H1 (cell line): Measurements from ENCODE around the gene SH3RF3. TPM values are rescaled to one million over a fixed set of nuclear protein-coding genes. Genes with fewer than 3 reads are reported as not detected.

Source experiments
- CTCF ChIA-PET: fragments of 300-600 bp; sonication (Branson Sonifier 250); formaldehyde crosslinking; loops from one replicate; lab custom pipeline; 2021; ENCODE audit not compliant: partially characterized antibody; lab: Charles Lee
- POLR2A ChIA-PET: fragments of 300-600 bp; sonication (Branson Sonifier 250); formaldehyde crosslinking; loops from one replicate; lab custom pipeline; 2021; ENCODE audit warnings: inconsistent platforms; ENCODE audit not compliant: partially characterized antibody; lab: Charles Lee
- DNase-seq, 2 experiments: peaks; one replicate each; pipeline versions ENCODE4 v3.0.0 to v3.0.0-alpha.2; 2010 to 2022; ENCODE audit warnings: low spot score in 2 of 2, low read depth in 1 of 2, mixed read lengths in 1 of 2
- FAIRE-seq: peaks from 2 replicates; lab custom pipeline; 2011; peaks lifted over from hg19 to GRCh38; lab: Jason Lieb, UNC
- H2AFZ ChIP-seq: 2 replicates; pipeline ENCODE4 v1.8.1; 2012; ENCODE audit warnings: low read length, inconsistent platforms
- H2AK5ac ChIP-seq: 2 replicates; pipeline ENCODE4 v1.6.1; 2013; ENCODE audit warnings: low read depth, low read length
- H2BK120ac ChIP-seq: replicated peaks from 2 replicates; pipeline ENCODE3; 2013; ENCODE audit warnings: low read depth, low read length, inconsistent platforms
- H2BK12ac ChIP-seq: 2 replicates; pipeline ENCODE4 v1.6.1; 2013; ENCODE audit warnings: low read depth, low read length
- H2BK15ac ChIP-seq: 2 replicates; pipeline ENCODE4 v1.6.1; 2013; ENCODE audit warnings: low read length
- H2BK20ac ChIP-seq: 2 replicates; pipeline ENCODE4 v1.6.1; 2013; ENCODE audit warnings: low read length
- H2BK5ac ChIP-seq: 2 replicates; pipeline ENCODE4 v1.6.1; 2013; ENCODE audit warnings: low read depth, low read length
- H3K14ac ChIP-seq: 2 replicates; pipeline ENCODE4 v1.6.1; 2013; ENCODE audit warnings: inconsistent platforms; ENCODE audit not compliant: insufficient read length
- H3K18ac ChIP-seq: 2 replicates; pipeline ENCODE4 v1.6.1; 2013; ENCODE audit warnings: low read length; ENCODE audit errors: extremely low read depth
- H3K23ac ChIP-seq: 2 replicates; pipeline ENCODE4 v1.6.1; 2013; ENCODE audit warnings: inconsistent platforms; ENCODE audit not compliant: insufficient read length
- H3K23me2 ChIP-seq: 2 replicates; pipeline ENCODE4 v1.6.1; 2013; ENCODE audit warnings: low read depth, low read length
- H3K27ac ChIP-seq: 2 replicates; pipeline ENCODE4 v1.6.1; 2011; ENCODE audit warnings: low read depth, low read length, inconsistent platforms
- H3K27me3 ChIP-seq, 4 experiments: replicated peaks in 1 of 4; 1 replicate in 1 of 4; 2 replicates in 3 of 4; pipeline versions ENCODE4 v1.6.1 to v1.8.1; 2011 to 2013; ENCODE audit warnings: low read length in 3 of 4, mild to moderate bottlenecking in 3 of 4, inconsistent platforms in 2 of 4, mixed read lengths in 2 of 4, moderate library complexity in 1 of 4; ENCODE audit not compliant: control insufficient read depth in 3 of 4, insufficient read depth in 3 of 4; ENCODE audit errors: extremely low read depth in 1 of 4
- H3K36me3 ChIP-seq, 4 experiments: 2 replicates each; pipeline versions ENCODE4 v1.6.1 to v1.8.1; 2011 to 2013; ENCODE audit warnings: mild to moderate bottlenecking in 4 of 4, low read length in 3 of 4, moderate library complexity in 2 of 4, control low read depth in 1 of 4, inconsistent platforms in 1 of 4; ENCODE audit not compliant: insufficient read depth in 4 of 4, control insufficient read depth in 2 of 4
- H3K4ac ChIP-seq: replicated peaks from 2 replicates; pipeline ENCODE3; 2013; ENCODE audit warnings: low read length, low read depth, mixed read lengths, inconsistent platforms; ENCODE audit not compliant: insufficient read length
- H3K4me1 ChIP-seq, 4 experiments: replicated peaks in 1 of 4; 1 replicate in 1 of 4; 2 replicates in 3 of 4; pipeline versions ENCODE4 v1.6.1 to v1.8.1; 2011 to 2013; ENCODE audit warnings: low read length in 3 of 4, inconsistent platforms in 2 of 4, mixed read lengths in 1 of 4; ENCODE audit not compliant: insufficient read depth in 4 of 4, control insufficient read depth in 3 of 4
- H3K4me2 ChIP-seq, 2 experiments: 2 replicates each; pipeline versions ENCODE4 v1.6.1 to v1.8.1; 2011 to 2013; ENCODE audit warnings: low read depth in 2 of 2, low read length in 2 of 2, control low read depth in 1 of 2, inconsistent platforms in 1 of 2, mild to moderate bottlenecking in 1 of 2; ENCODE audit not compliant: insufficient read depth in 1 of 2
- H3K4me3 ChIP-seq, 4 experiments: fragments of 200-600, 300-600 bp in 1 of 4; sonication (generic), shearing (Covaris generic), sonication (Bioruptor Twin) in 1 of 4; 2 replicates each; pipeline versions ENCODE4 v1.5.1 to v1.8.1; 2011 to 2016; ENCODE audit warnings: low read length in 4 of 4, low read depth in 3 of 4, control low read depth in 2 of 4, inconsistent platforms in 2 of 4, mild to moderate bottlenecking in 2 of 4, mixed read lengths in 1 of 4, moderate library complexity in 1 of 4; ENCODE audit not compliant: insufficient read depth in 2 of 4; ENCODE audit errors: extremely low read depth in 1 of 4
- H3K56ac ChIP-seq: replicated peaks from 2 replicates; pipeline ENCODE3; 2013; ENCODE audit warnings: low read depth, mild to moderate bottlenecking, mixed read lengths, low read length, inconsistent platforms; ENCODE audit not compliant: insufficient read length
- H3K79me1 ChIP-seq: 2 replicates; pipeline ENCODE4 v1.6.1; 2013; ENCODE audit warnings: low read depth, low read length, control low read depth
- H3K79me2 ChIP-seq, 2 experiments: 2 replicates each; pipeline versions ENCODE4 v1.6.1 to v1.8.1; 2012 to 2013; ENCODE audit warnings: low read length in 2 of 2, mild to moderate bottlenecking in 2 of 2, inconsistent platforms in 1 of 2; ENCODE audit not compliant: insufficient read depth in 2 of 2, control insufficient read depth in 1 of 2
- H3K9ac ChIP-seq, 4 experiments: replicated peaks in 1 of 4; 1 replicate in 1 of 4; 2 replicates in 3 of 4; pipeline versions ENCODE4 v1.6.1 to v1.8.1; 2011 to 2013; ENCODE audit warnings: low read depth in 3 of 4, low read length in 3 of 4, control low read depth in 2 of 4, mild to moderate bottlenecking in 2 of 4, moderate library complexity in 2 of 4, inconsistent platforms in 1 of 4; ENCODE audit errors: extremely low read depth in 1 of 4
- H3K9me3 ChIP-seq, 2 experiments: 2 replicates each; pipeline versions ENCODE4 v1.6.1 to v1.8.1; 2012 to 2013; ENCODE audit warnings: mild to moderate bottlenecking in 2 of 2, moderate library complexity in 2 of 2, control low read depth in 1 of 2, inconsistent platforms in 1 of 2, low read depth in 1 of 2, low read length in 1 of 2, mixed read lengths in 1 of 2; ENCODE audit not compliant: insufficient read depth in 2 of 2
- H4K20me1 ChIP-seq, 2 experiments: replicated peaks in 1 of 2; 2 replicates each; pipeline versions ENCODE3 to v1.8.1; 2011 to 2013; ENCODE audit warnings: inconsistent platforms in 2 of 2, low read length in 2 of 2, mild to moderate bottlenecking in 1 of 2; ENCODE audit not compliant: insufficient read depth in 2 of 2, control insufficient read depth in 1 of 2
- H4K5ac ChIP-seq: 2 replicates; pipeline ENCODE4 v1.6.1; 2013; ENCODE audit warnings: low read length, low read depth, mixed read lengths, inconsistent platforms; ENCODE audit not compliant: insufficient read length
- H4K8ac ChIP-seq: 2 replicates; pipeline ENCODE4 v1.8.0; 2013; ENCODE audit warnings: mild to moderate bottlenecking, moderate library complexity, low read length, inconsistent platforms; ENCODE audit not compliant: insufficient read depth; ENCODE audit errors: extremely low read depth
- H4K91ac ChIP-seq: replicated peaks from 2 replicates; pipeline ENCODE3; 2013; ENCODE audit warnings: low read length, mixed read lengths, inconsistent platforms; ENCODE audit not compliant: insufficient read length
- CEBPB ChIP-seq: IDR thresholded peaks from 2 replicates; pipeline ENCODE4 v1.6.1; 2012; ENCODE audit warnings: low read depth, low read length
- CHD2 ChIP-seq: IDR thresholded peaks from 2 replicates; pipeline ENCODE4 v1.6.1; 2012; ENCODE audit warnings: low read length, improper control_type of control experiment
- FOSL1 ChIP-seq: IDR thresholded peaks from 2 replicates; pipeline ENCODE4 v1.6.1; 2011; ENCODE audit warnings: mild to moderate bottlenecking, low read depth, low read length, moderate library complexity; ENCODE audit not compliant: insufficient read depth
- GTF2F1 ChIP-seq: IDR thresholded peaks from 2 replicates; pipeline ENCODE4 v1.6.1; 2012; ENCODE audit warnings: low read depth, low read length, improper control_type of control experiment, borderline replicate concordance
- MAFK ChIP-seq: IDR thresholded peaks from 2 replicates; pipeline ENCODE4 v1.6.1; 2012; ENCODE audit warnings: low read depth, mild to moderate bottlenecking, improper control_type of control experiment, low read length
- RAD21 ChIP-seq, 2 experiments: IDR thresholded peaks in 1 of 2; conservative IDR thresholded peaks in 1 of 2; 2 replicates each; pipeline ENCODE4 v1.6.1; 2011; ENCODE audit warnings: low read depth in 2 of 2, low read length in 2 of 2, improper control_type of control experiment in 1 of 2, inconsistent platforms in 1 of 2, mild to moderate bottlenecking in 1 of 2, moderate library complexity in 1 of 2
- SIN3A ChIP-seq, 2 experiments: IDR thresholded peaks in 1 of 2; conservative IDR thresholded peaks in 1 of 2; 2 replicates each; pipeline ENCODE4 v1.6.1; 2011 to 2012; ENCODE audit warnings: low read length in 2 of 2, improper control_type of control experiment in 1 of 2, low read depth in 1 of 2, mild to moderate bottlenecking in 1 of 2
- SP4 ChIP-seq: IDR thresholded peaks from 2 replicates; pipeline ENCODE4 v1.6.1; 2012; ENCODE audit warnings: low read length, inconsistent platforms
- TAF1 ChIP-seq: IDR thresholded peaks from 2 replicates; pipeline ENCODE4 v1.6.1; 2011; ENCODE audit warnings: mild to moderate bottlenecking, low read depth, low read length
- YY1 ChIP-seq: IDR thresholded peaks from 2 replicates; pipeline ENCODE4 v1.6.1; 2011; ENCODE audit warnings: low read depth, mild to moderate bottlenecking, low read length
- ZNF274 ChIP-seq: IDR thresholded peaks from 2 replicates; pipeline ENCODE4 v1.7.0; 2012; ENCODE audit warnings: low read length, borderline replicate concordance; ENCODE audit errors: extremely low read depth
- WGBS, 2 experiments: shearing (Covaris generic) in 1 of 2; methylation state at CpG; one replicate each; pipeline versions ENCODE4 v1.1.6 to v1.1.7; 2013 to 2015; ENCODE audit warnings: low lambda C conversion rate in 2 of 2, mixed read lengths in 2 of 2, inconsistent platforms in 1 of 2, low coverage in 1 of 2, missing lambda C conversion rate in 1 of 2; ENCODE audit not compliant: insufficient replicate concordance in 2 of 2, insufficient coverage in 1 of 2, insufficient read length in 1 of 2; ENCODE audit errors: extremely low coverage in 1 of 2, missing lambda C conversion rate in 1 of 2; 5-methylcytosine and 5-hydroxymethylcytosine counted together
- polyA plus RNA-seq, 7 experiments: library from polyadenylated mRNA; depleted of rRNA in 3 of 7; stranded (reverse) in 5 of 7; unstranded in 2 of 7; fragments of >200 nt in 5 of 7; fragments of 200-250 nt in 2 of 7; gene quantifications; 1 replicate in 5 of 7; 2 replicates in 1 of 7; 4 replicates in 1 of 7; pipeline versions ENCODE4 v1.2.1 to v1.2.3, GENCODE V29; 2011 to 2013; ENCODE audit warnings: missing spikeins in 2 of 7, mixed read lengths in 2 of 7
- total RNA-seq: library from RNA; stranded (reverse); fragmentation: NEBNext Ultra II Directional; extraction: Animal tissue kit (Norgen Biotek cat#: 25700); gene quantifications from 2 replicates; pipeline ENCODE4 v1.2.1, GENCODE V29; 2021
- TF ChIP-seq, protein P1 (sequence below): IDR thresholded peaks from 2 replicates; pipeline ENCODE4 v1.6.1; 2012; ENCODE audit warnings: inconsistent platforms

Gene SH3RF3
- total and polyA plus RNA-seq, 2 of the 8 experiments (the other 6 are each of a cell fraction or from before 2014, with no cell fraction given) = 0.11 to 0.65 TPM

DNA sequence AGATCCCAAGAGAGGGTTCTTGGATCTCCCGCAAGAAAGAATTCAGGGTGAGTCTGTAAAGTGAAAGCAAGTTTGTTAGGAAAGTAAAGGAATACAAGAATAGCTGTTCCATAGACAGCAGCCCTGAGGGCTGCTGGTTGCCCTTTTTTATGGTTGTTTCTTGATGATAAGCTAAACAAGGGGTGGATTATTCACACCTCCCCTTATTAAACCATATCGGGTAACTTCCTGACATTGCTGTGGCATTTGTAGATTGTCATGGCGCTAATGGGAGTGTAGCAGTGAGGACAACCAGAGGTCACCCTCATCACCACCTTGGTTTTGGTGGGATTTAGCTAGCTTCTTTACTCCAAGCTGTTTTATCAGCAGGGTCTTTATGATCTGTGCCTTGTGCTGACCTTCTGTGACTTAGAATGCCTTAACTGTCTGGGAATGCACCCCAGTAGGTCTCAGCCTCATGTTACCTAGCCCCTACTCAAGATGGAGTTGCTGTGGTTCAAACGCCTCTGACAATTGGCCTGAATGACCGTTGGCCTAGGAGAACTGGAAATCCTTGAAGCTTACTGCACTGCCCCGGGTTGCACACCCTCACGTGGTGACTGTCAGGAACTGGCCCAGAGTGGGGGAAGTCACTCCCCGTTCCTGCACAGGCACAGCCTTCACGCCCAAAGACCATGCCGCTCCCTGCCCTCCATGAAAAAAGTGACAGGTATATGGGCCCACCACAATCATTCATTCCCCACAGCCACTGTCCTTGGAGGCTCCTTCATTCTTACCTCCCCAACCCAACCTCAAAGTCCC, 347.8 kb downstream of the SH3RF3 start:
- no peaks in the 10 kb centered on the region for H3K9me3 ChIP-seq
- DNase-seq (no peak), FAIRE-seq (no peak)
- no peak overlapping the region for H3K23ac ChIP-seq
- WGBS, 2 experiments = 90% methylated on average over 9 of the region's 10 CpGs; no CpG with 5 or more reads in 1 of the 2 experiments
- no peak overlapping the region for H2AK5ac ChIP-seq
- no peak overlapping the region for H3K14ac ChIP-seq
- CTCF ChIA-PET = interaction anchor here (1.3 to 3.4 kb wide), 4 partner anchors 9 to 216 kb away, joined by 4 to 12 read pairs (median 6); no protein-coding TSS in a partner anchor
- no peaks in the 10 kb centered on the region for H3K4me1 ChIP-seq
- H3K27ac ChIP-seq = no peak overlapping the region
- no peak overlapping the region for H2BK20ac ChIP-seq
- no peak overlapping the region for H4K8ac ChIP-seq
- no peak overlapping the region for H3K18ac ChIP-seq
- no peak overlapping the region for H2BK5ac ChIP-seq
- POLR2A ChIA-PET = no interaction called here
- no peak overlapping the region for H4K5ac ChIP-seq
- no peak overlapping the region for H2AFZ ChIP-seq
- H3K36me3 ChIP-seq = no peaks in the 10 kb centered on the region
- H3K23me2 ChIP-seq = no peaks in the 10 kb centered on the region
- no peaks in the 10 kb centered on the region for H3K27me3 ChIP-seq
- H2BK120ac ChIP-seq = no peak overlapping the region
- H2BK15ac ChIP-seq = no peak overlapping the region
- no peak overlapping the region for H4K91ac ChIP-seq
- no peak overlapping the region for H3K4me3 ChIP-seq
- no peaks in the 10 kb centered on the region for H3K79me1 ChIP-seq
- no peak overlapping the region for H3K4me2 ChIP-seq
- H2BK12ac ChIP-seq = no peak overlapping the region
- H3K79me2 ChIP-seq = no peaks in the 10 kb centered on the region
- H4K20me1 ChIP-seq = peaks cover 0 to 1% of the 10 kb centered on the region in 2 experiments
- H3K4ac ChIP-seq = no peak overlapping the region
- H3K56ac ChIP-seq = no peak overlapping the region
- no peak overlapping the region for H3K9ac ChIP-seq
- no peak for TF ChIP-seq FOSL1
- no peak for TF ChIP-seq RAD21 (IDR thresholded peaks at IDR 0.05 in 1 of 2, conservative IDR thresholded peaks at IDR 0.05 in 1 of 2; ENCODE audit: low read depth in 2 of 2, low read length in 2 of 2)
- TF ChIP-seq CEBPB = no peak
- no peak for TF ChIP-seq GTF2F1
- TF ChIP-seq CHD2 = no peak
- no peak for TF ChIP-seq ZNF274
- no peak for TF ChIP-seq SP4
- TF ChIP-seq, protein P1, sequence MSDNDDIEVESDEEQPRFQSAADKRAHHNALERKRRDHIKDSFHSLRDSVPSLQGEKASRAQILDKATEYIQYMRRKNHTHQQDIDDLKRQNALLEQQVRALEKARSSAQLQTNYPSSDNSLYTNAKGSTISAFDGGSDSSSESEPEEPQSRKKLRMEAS = no peak
- no peak for TF ChIP-seq SIN3A (conservative IDR thresholded peaks at IDR 0.05 in 1 of 2, IDR thresholded peaks at IDR 0.05 in 1 of 2; ENCODE audit: low read depth in 1 of 2, low read length in 2 of 2)
- TF ChIP-seq YY1 = no peak
- no peak for TF ChIP-seq TAF1
- no peak for TF ChIP-seq MAFK
